ENCODE measurements around the gene MB21D2. TPM values are rescaled to one million over a fixed set of nuclear protein-coding genes. Genes with fewer than 3 reads are reported as not detected.
A peak's percentile ranks its signal among the peaks of the same experiment; 100 is the strongest.

MB21D2 gene
- polyA plus RNA-seq, 1 donor (not counting 4 experiments of a cell fraction or from before 2014, with no cell fraction given) = 9.0 TPM

GRCh38 chr3:192817053-192817452, 100.6 kb downstream of the MB21D2 start:
- Histone ChIP-seq H3K27ac (ENCODE audit: control insufficient read depth, insufficient read depth, low read length) (peak overlapping the region; percentile 58), H3K79me2 (ENCODE audit: control insufficient read depth, insufficient read depth, low read length) (peaks cover 20% of the 10 kb centered on the region), H3K9ac (ENCODE audit: control insufficient read depth, extremely low read depth, insufficient read depth, low read length) (no peak overlapping the region), H3K4me1 (ENCODE audit: control insufficient read depth, extremely low read depth, insufficient read depth, low read length) (peaks cover 37% of the 10 kb centered on the region), H3K4me3 (ENCODE audit: control insufficient read depth in 2 of 3, extremely low read depth in 1 of 3, insufficient read depth in 2 of 3, low read depth in 1 of 3, low read length in 3 of 3) (no peak overlapping the region), H3K4me2 (ENCODE audit: control insufficient read depth, extremely low read depth, insufficient read depth, low read depth, low read length) (peak overlapping the region; percentile 17), H3K9me3 (ENCODE audit: control insufficient read depth, low read depth, low read length) (no peaks in the 10 kb centered on the region), H2AFZ (ENCODE audit: control insufficient read depth, low read length) (no peak overlapping the region), H3K36me3 (ENCODE audit: control insufficient read depth in 2 of 2, extremely low read depth in 1 of 2, insufficient read depth in 2 of 2, low read length in 2 of 2) (no peaks in the 10 kb centered on the region), H4K20me1 (ENCODE audit: control insufficient read depth, extremely low read depth, insufficient read depth, low read length) (no peaks in the 10 kb centered on the region), H3K27me3 (ENCODE audit: control insufficient read depth, extremely low read depth, insufficient read depth, low read length) (no peaks in the 10 kb centered on the region), H3K9me1 (ENCODE audit: control insufficient read depth, extremely low read depth, insufficient read depth, low read length) (no peaks in the 10 kb centered on the region)
- dilution Hi-C loops (cut with MboI; ENCODE audit: extremely low pct_ligation_motif_present, low sequenced_read_pairs) = no loop called here
- no peak for FAIRE-seq
- TF ChIP-seq, protein P1, sequence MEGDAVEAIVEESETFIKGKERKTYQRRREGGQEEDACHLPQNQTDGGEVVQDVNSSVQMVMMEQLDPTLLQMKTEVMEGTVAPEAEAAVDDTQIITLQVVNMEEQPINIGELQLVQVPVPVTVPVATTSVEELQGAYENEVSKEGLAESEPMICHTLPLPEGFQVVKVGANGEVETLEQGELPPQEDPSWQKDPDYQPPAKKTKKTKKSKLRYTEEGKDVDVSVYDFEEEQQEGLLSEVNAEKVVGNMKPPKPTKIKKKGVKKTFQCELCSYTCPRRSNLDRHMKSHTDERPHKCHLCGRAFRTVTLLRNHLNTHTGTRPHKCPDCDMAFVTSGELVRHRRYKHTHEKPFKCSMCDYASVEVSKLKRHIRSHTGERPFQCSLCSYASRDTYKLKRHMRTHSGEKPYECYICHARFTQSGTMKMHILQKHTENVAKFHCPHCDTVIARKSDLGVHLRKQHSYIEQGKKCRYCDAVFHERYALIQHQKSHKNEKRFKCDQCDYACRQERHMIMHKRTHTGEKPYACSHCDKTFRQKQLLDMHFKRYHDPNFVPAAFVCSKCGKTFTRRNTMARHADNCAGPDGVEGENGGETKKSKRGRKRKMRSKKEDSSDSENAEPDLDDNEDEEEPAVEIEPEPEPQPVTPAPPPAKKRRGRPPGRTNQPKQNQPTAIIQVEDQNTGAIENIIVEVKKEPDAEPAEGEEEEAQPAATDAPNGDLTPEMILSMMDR (optimal IDR thresholded peaks at IDR 0.05 in 1 of 3, IDR thresholded peaks at IDR 0.05 in 1 of 3, conservative IDR thresholded peaks at IDR 0.05 in 1 of 3; ENCODE audit: extremely low read depth in 1 of 3, insufficient read depth in 2 of 3, low read length in 3 of 3) = no peak
- no peak for TF ChIP-seq EZH2 (IDR thresholded peaks at IDR 0.05; ENCODE audit: low read length)
- DNase-seq (ENCODE audit: low read depth, low spot score) = no peak

GRCh38 chr3:192816351-192816750, 101.3 kb downstream of the MB21D2 start:
- DNase-seq (ENCODE audit: low read depth, low spot score) (no peak), FAIRE-seq (no peak)
- peak overlapping the region; percentile 58 for H3K27ac ChIP-seq (ENCODE audit: control insufficient read depth, insufficient read depth, low read length)
- no peaks in the 10 kb centered on the region for H3K27me3 ChIP-seq (ENCODE audit: control insufficient read depth, extremely low read depth, insufficient read depth, low read length)
- no peak overlapping the region for H3K4me3 ChIP-seq (ENCODE audit: control insufficient read depth in 2 of 3, extremely low read depth in 1 of 3, insufficient read depth in 2 of 3, low read depth in 1 of 3, low read length in 3 of 3)
- H2AFZ ChIP-seq (ENCODE audit: control insufficient read depth, low read length) = no peak overlapping the region
- H3K9ac ChIP-seq (ENCODE audit: control insufficient read depth, extremely low read depth, insufficient read depth, low read length) = no peak overlapping the region
- H3K9me3 ChIP-seq (ENCODE audit: control insufficient read depth, low read depth, low read length) = no peaks in the 10 kb centered on the region
- no peaks in the 10 kb centered on the region for H3K36me3 ChIP-seq (ENCODE audit: control insufficient read depth in 2 of 2, extremely low read depth in 1 of 2, insufficient read depth in 2 of 2, low read length in 2 of 2)
- no peaks in the 10 kb centered on the region for H3K9me1 ChIP-seq (ENCODE audit: control insufficient read depth, extremely low read depth, insufficient read depth, low read length)
- no peak for TF ChIP-seq EZH2 (IDR thresholded peaks at IDR 0.05; ENCODE audit: low read length)
- TF ChIP-seq, protein P1 (optimal IDR thresholded peaks at IDR 0.05 in 1 of 3, IDR thresholded peaks at IDR 0.05 in 1 of 3, conservative IDR thresholded peaks at IDR 0.05 in 1 of 3; ENCODE audit: extremely low read depth in 1 of 3, insufficient read depth in 2 of 3, low read length in 3 of 3) = peak in 2 of 3 experiments; percentile 43 to 57
- H3K4me1 ChIP-seq (ENCODE audit: control insufficient read depth, extremely low read depth, insufficient read depth, low read length) = peaks cover 37% of the 10 kb centered on the region
- H3K79me2 ChIP-seq (ENCODE audit: control insufficient read depth, insufficient read depth, low read length) = peaks cover 20% of the 10 kb centered on the region
- dilution Hi-C loops (cut with MboI; ENCODE audit: extremely low pct_ligation_motif_present, low sequenced_read_pairs) = no loop called here
- no peaks in the 10 kb centered on the region for H4K20me1 ChIP-seq (ENCODE audit: control insufficient read depth, extremely low read depth, insufficient read depth, low read length)
- no peak overlapping the region for H3K4me2 ChIP-seq (ENCODE audit: control insufficient read depth, extremely low read depth, insufficient read depth, low read depth, low read length)
